Measurements from ENCODE around the gene MAST4.

Gene MAST4

GRCh38 chr5:66561256-66561990 lies 34.8 kb upstream of the MAST4 start:
- H3K4me1 ChIP-seq (ENCODE audit: control insufficient read depth, insufficient read depth, low read length), result no peaks in the 10 kb centered on the region
- POLR2A ChIA-PET, result no interaction called here
- H3K36me3 ChIP-seq (ENCODE audit: control insufficient read depth in 2 of 2, insufficient read depth in 1 of 2, low read length in 2 of 2), result no peaks in the 10 kb centered on the region
- H3K4me3 ChIP-seq (ENCODE audit: low read depth, low read length), result no peak overlapping the region
- TF ChIP-seq ZNF248 (tag by site-specific recombination; IDR thresholded peaks at IDR 0.05) (no peak), ZNF175 (tag by site-specific recombination; IDR thresholded peaks at IDR 0.05) (no peak), ELK4 (IDR thresholded peaks at IDR 0.05; ENCODE audit: borderline replicate concordance, low read depth, low read length) (no peak), MZF1 (tag by site-specific recombination; IDR thresholded peaks at IDR 0.05; ENCODE audit: borderline replicate concordance) (no peak), ZNF350 (tag by site-specific recombination; IDR thresholded peaks at IDR 0.05) (no peak)
- no peak overlapping the region for H3K27ac ChIP-seq (ENCODE audit: extremely low read depth, low read depth, low read length)
- CTCF ChIA-PET, result interaction anchor here (0.7 kb wide), 1 partner anchor 188 kb away, joined by 3 read pairs; no protein-coding TSS in a partner anchor
- H3K9me3 ChIP-seq (ENCODE audit: control insufficient read depth, insufficient read depth, low read depth, low read length), result no peaks in the 10 kb centered on the region

GRCh38 chr5:66565878-66566277 lies 30.3 kb upstream of the MAST4 start:
- Histone ChIP-seq H3K9me3 (ENCODE audit: control insufficient read depth, insufficient read depth, low read depth, low read length) (no peaks in the 10 kb centered on the region), H3K27ac (ENCODE audit: extremely low read depth, low read depth, low read length) (no peak overlapping the region), H3K4me1 (ENCODE audit: control insufficient read depth, insufficient read depth, low read length) (no peaks in the 10 kb centered on the region), H3K4me3 (ENCODE audit: low read depth, low read length) (no peak overlapping the region), H3K36me3 (ENCODE audit: control insufficient read depth in 2 of 2, insufficient read depth in 1 of 2, low read length in 2 of 2) (no peaks in the 10 kb centered on the region)
- ChIA-PET CTCF (interaction anchor here (0.6 kb wide), 1 partner anchor 279 kb away, joined by 3 read pairs; no protein-coding TSS in a partner anchor), POLR2A (no interaction called here)
- TF ChIP-seq ZNF274 (IDR thresholded peaks at IDR 0.05; ENCODE audit: low read length) (no peak), ZNF274 (tag by site-specific recombination; IDR thresholded peaks at IDR 0.05; ENCODE audit: borderline replicate concordance) (no peak), ZNF830 (tag by site-specific recombination; IDR thresholded peaks at IDR 0.05; ENCODE audit: low read depth) (no peak), SCRT1 (tag by site-specific recombination; IDR thresholded peaks at IDR 0.05; ENCODE audit: borderline replicate concordance) (no peak), ZNF146 (tag by site-specific recombination; IDR thresholded peaks at IDR 0.05) (no peak), KLF17 (tag by site-specific recombination; IDR thresholded peaks at IDR 0.05) (no peak), ZNF488 (tag by site-specific recombination; IDR thresholded peaks at IDR 0.05) (no peak), ZNF580 (tag by site-specific recombination; IDR thresholded peaks at IDR 0.05) (no peak), ZNF140 (tag by site-specific recombination; IDR thresholded peaks at IDR 0.05) (no peak), SCRT2 (tag by site-specific recombination; IDR thresholded peaks at IDR 0.05) (no peak), ZNF350 (tag by site-specific recombination; IDR thresholded peaks at IDR 0.05) (no peak), ZNF707 (tag by site-specific recombination; IDR thresholded peaks at IDR 0.05) (no peak), ZNF311 (tag by site-specific recombination; IDR thresholded peaks at IDR 0.05; ENCODE audit: borderline replicate concordance) (no peak), ZIC2 (tag by site-specific recombination; IDR thresholded peaks at IDR 0.05) (no peak), ZNF202 (tag by site-specific recombination; IDR thresholded peaks at IDR 0.05; ENCODE audit: borderline replicate concordance) (no peak), ZBTB8A (tag by site-specific recombination; IDR thresholded peaks at IDR 0.05) (no peak)
- TF ChIP-seq, protein P1, sequence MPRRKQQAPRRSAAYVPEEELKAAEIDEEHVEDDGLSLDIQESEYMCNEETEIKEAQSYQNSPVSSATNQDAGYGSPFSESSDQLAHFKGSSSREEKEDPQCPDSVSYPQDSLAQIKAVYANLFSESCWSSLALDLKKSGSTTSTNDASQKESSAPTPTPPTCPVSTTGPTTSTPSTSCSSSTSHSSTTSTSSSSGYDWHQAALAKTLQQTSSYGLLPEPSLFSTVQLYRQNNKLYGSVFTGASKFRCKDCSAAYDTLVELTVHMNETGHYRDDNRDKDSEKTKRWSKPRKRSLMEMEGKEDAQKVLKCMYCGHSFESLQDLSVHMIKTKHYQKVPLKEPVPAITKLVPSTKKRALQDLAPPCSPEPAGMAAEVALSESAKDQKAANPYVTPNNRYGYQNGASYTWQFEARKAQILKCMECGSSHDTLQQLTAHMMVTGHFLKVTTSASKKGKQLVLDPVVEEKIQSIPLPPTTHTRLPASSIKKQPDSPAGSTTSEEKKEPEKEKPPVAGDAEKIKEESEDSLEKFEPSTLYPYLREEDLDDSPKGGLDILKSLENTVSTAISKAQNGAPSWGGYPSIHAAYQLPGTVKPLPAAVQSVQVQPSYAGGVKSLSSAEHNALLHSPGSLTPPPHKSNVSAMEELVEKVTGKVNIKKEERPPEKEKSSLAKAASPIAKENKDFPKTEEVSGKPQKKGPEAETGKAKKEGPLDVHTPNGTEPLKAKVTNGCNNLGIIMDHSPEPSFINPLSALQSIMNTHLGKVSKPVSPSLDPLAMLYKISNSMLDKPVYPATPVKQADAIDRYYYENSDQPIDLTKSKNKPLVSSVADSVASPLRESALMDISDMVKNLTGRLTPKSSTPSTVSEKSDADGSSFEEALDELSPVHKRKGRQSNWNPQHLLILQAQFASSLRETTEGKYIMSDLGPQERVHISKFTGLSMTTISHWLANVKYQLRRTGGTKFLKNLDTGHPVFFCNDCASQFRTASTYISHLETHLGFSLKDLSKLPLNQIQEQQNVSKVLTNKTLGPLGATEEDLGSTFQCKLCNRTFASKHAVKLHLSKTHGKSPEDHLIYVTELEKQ (tag by site-specific recombination; IDR thresholded peaks at IDR 0.05; ENCODE audit: borderline replicate concordance), result no peak
- TF ChIP-seq, protein P2, sequence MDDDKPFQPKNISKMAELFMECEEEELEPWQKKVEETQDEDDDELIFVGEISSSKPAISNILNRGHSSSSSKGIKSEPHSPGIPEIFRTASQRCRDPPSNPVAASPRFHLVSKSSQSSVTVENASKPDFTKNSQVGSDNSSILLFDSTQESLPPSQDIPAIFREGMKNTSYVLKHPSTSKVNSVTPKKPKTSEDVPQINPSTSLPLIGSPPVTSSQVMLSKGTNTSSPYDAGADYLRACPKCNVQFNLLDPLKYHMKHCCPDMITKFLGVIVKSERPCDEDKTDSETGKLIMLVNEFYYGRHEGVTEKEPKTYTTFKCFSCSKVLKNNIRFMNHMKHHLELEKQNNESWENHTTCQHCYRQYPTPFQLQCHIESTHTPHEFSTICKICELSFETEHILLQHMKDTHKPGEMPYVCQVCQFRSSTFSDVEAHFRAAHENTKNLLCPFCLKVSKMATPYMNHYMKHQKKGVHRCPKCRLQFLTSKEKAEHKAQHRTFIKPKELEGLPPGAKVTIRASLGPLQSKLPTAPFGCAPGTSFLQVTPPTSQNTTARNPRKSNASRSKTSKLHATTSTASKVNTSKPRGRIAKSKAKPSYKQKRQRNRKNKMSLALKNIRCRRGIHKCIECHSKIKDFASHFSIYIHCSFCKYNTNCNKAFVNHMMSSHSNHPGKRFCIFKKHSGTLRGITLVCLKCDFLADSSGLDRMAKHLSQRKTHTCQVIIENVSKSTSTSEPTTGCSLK (tag by site-specific recombination; IDR thresholded peaks at IDR 0.05), result no peak
- TF ChIP-seq, protein P3, sequence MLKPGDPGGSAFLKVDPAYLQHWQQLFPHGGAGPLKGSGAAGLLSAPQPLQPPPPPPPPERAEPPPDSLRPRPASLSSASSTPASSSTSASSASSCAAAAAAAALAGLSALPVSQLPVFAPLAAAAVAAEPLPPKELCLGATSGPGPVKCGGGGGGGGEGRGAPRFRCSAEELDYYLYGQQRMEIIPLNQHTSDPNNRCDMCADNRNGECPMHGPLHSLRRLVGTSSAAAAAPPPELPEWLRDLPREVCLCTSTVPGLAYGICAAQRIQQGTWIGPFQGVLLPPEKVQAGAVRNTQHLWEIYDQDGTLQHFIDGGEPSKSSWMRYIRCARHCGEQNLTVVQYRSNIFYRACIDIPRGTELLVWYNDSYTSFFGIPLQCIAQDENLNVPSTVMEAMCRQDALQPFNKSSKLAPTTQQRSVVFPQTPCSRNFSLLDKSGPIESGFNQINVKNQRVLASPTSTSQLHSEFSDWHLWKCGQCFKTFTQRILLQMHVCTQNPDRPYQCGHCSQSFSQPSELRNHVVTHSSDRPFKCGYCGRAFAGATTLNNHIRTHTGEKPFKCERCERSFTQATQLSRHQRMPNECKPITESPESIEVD (tag by site-specific recombination; IDR thresholded peaks at IDR 0.05), result no peak
